ENCODE measurements around the gene CBLN3.
"Not testable (repeated sequence)": the region's sequence is repeated elsewhere in the genome, so short reads cannot be mapped to it uniquely, and the experiment has no call there.

The CBLN3 gene

GRCh38 chr14:24429395-24430142 is at the start of gene CBLN3, which contains the start of gene KHNYN:
TSS of gene CBLN3 (minus strand) at chr14:24429668. CDS start at chr14:24429054, 614 bp downstream.
TSS of gene KHNYN (plus strand) at chr14:24429954. CDS start at chr14:24430731, 777 bp downstream.
- Histone ChIP-seq H3K4me3 (ENCODE audit: low read depth, low read length) (peak within 1 kb of the TSS; percentile 69), H3K36me3 (replicated peaks) (peaks cover 23% of the 10 kb centered on the region), H3K27me3 (replicated peaks) (no peaks in the 10 kb centered on the region), H3K27ac (peak within 1 kb of the TSS; percentile 95)
- in situ Hi-C loops (cut with HindIII; ENCODE audit: low pct_ligation_motif_present, low sequenced_read_pairs): loop anchor here (10.0 kb wide), 1 partner anchor 95 kb away; the partner anchor contains the start of genes ADCY4 and RIPK3
- peak; percentile 88 for DNase-seq
- no peak for TF ChIP-seq CTCF (IDR thresholded peaks at IDR 0.05; ENCODE audit: low read depth, low read length, missing control alignments)

DNA sequence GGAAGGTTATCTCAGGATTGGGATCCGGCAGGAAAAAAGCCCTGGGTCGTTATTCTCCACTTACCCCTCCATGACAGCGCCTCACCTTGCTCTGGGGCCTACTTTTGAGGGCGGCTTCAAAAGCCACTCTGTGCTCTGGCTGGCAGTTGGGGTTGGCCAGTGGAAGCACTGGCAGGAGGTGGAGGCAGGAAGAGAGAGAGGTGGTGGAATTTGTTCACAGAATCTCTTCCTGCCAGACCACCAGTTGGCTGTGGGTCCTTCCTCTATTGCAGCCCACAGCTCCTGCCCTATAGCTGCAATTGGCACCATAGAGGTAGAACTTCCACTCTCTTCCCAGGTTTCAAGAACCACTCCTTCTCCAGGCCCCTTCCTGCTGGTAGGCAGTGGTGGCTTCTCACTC is 45.8 kb upstream of the CBLN3 start:
- in situ Hi-C loops (cut with HindIII; ENCODE audit: low pct_ligation_motif_present, low sequenced_read_pairs): no loop called here
- no peak for DNase-seq
- H3K27ac ChIP-seq: no peak overlapping the region
- no peaks in the 10 kb centered on the region for H3K36me3 ChIP-seq (replicated peaks)
- H3K4me3 ChIP-seq (ENCODE audit: low read depth, low read length): no peak overlapping the region
- no peak for TF ChIP-seq CTCF (IDR thresholded peaks at IDR 0.05; ENCODE audit: low read depth, low read length, missing control alignments)
- no peaks in the 10 kb centered on the region for H3K27me3 ChIP-seq (replicated peaks)

DNA sequence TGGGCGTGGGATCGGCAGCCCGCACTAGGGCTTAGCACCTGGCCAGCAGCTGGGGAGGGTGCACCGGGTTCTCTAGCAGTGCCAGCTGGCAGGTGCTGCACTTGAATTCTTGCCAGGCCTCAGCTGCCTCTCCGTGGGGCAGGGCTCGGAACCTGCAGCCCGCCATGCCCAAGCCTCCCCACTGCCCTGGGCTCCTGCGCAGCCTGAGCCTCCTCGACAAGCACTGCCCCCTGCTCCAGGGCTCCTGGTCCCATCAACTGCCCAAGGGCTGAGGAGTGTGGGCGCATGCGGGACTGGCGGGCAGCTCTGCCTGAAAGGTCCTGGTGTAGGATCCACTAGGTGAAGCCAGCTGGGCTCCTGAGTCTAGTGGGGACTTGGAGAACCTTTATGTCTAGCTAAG is 43.7 kb upstream of the CBLN3 start:
- Histone ChIP-seq H3K27ac (no peak overlapping the region), H3K36me3 (replicated peaks) (no peaks in the 10 kb centered on the region), H3K4me3 (ENCODE audit: low read depth, low read length) (no peak overlapping the region), H3K27me3 (replicated peaks) (no peaks in the 10 kb centered on the region)
- no peak for TF ChIP-seq CTCF (IDR thresholded peaks at IDR 0.05; ENCODE audit: low read depth, low read length, missing control alignments)
- no peak for DNase-seq
- in situ Hi-C loops (cut with HindIII; ENCODE audit: low pct_ligation_motif_present, low sequenced_read_pairs): no loop called here

GRCh38 chr14:24470450-24470849 is 41.0 kb upstream of the CBLN3 start:
- DNase-seq; H3K27me3 ChIP-seq (replicated peaks); H3K36me3 ChIP-seq (replicated peaks); H3K4me3 ChIP-seq (ENCODE audit: low read depth, low read length); in situ Hi-C loops (cut with HindIII; ENCODE audit: low pct_ligation_motif_present, low sequenced_read_pairs); H3K27ac ChIP-seq: not testable (repeated sequence)

- no peak for TF ChIP-seq CTCF (IDR thresholded peaks at IDR 0.05; ENCODE audit: low read depth, low read length, missing control alignments)
- DNase-seq: no peak
- Histone ChIP-seq H3K27me3 (replicated peaks) (no peaks in the 10 kb centered on the region), H3K36me3 (replicated peaks) (no peaks in the 10 kb centered on the region), H3K4me3 (ENCODE audit: low read depth, low read length) (no peak overlapping the region), H3K27ac (no peak overlapping the region)
- in situ Hi-C loops (cut with HindIII; ENCODE audit: low pct_ligation_motif_present, low sequenced_read_pairs): no loop called here
These were observed 36.3 kb upstream of the CBLN3 start for GRCh38 chr14:24465805-24466204.

GRCh38 chr14:24465368-24465767 is 35.9 kb upstream of the CBLN3 start:
- no peaks in the 10 kb centered on the region for H3K36me3 ChIP-seq (replicated peaks)
- no peak overlapping the region for H3K27ac ChIP-seq
- TF ChIP-seq CTCF (IDR thresholded peaks at IDR 0.05; ENCODE audit: low read depth, low read length, missing control alignments): no peak
- H3K4me3 ChIP-seq (ENCODE audit: low read depth, low read length): no peak overlapping the region
- DNase-seq: no peak
- no peaks in the 10 kb centered on the region for H3K27me3 ChIP-seq (replicated peaks)
- in situ Hi-C loops (cut with HindIII; ENCODE audit: low pct_ligation_motif_present, low sequenced_read_pairs): no loop called here
